ENCODE results near the gene IKZF1. TPM values are rescaled to one million over a fixed set of nuclear protein-coding genes. Genes with fewer than 3 reads are reported as not detected.

Gene IKZF1
- total RNA-seq, 1 experiment from 2014 or later: 0.57 TPM

- ChIA-PET CTCF (interaction anchor here (1.7 kb wide), 1 partner anchor 11 kb away, joined by 5 read pairs; no protein-coding TSS in a partner anchor), RAD21 (ENCODE audit: low non-redundant PET in 1 of 2, low total read pairs in 2 of 2, uncharacterized antibody in 2 of 2, unreplicated experiment in 2 of 2) (no interaction called here)
- no TSS peak for BruUV-seq (replicated peaks)
Observed at GRCh38 chr7:50428911-50429310, 124.4 kb downstream of the IKZF1 start.

More at GRCh38 chr7:50428911-50429310, 124.4 kb downstream of the IKZF1 start:
- Histone ChIP-seq H2AFZ (ENCODE audit: low read depth, low read length, poor library complexity, severe bottlenecking) (no peak overlapping the region), H3K9me3 (ENCODE audit: control insufficient read depth in 1 of 2, insufficient read depth in 1 of 2, low read depth in 1 of 2, low read length in 2 of 2) (no peaks in the 10 kb centered on the region), H3K9me2 (ENCODE audit: insufficient read depth) (no peaks in the 10 kb centered on the region), H3K4me3 (replicated peaks in 1 of 2; ENCODE audit: low read depth in 1 of 2, low read length in 2 of 2) (no peak overlapping the region), H3K4me2 (ENCODE audit: low read length) (no peak overlapping the region), H3K36me3 (ENCODE audit: control insufficient read depth in 1 of 2, insufficient read depth in 2 of 2, low read length in 2 of 2) (no peaks in the 10 kb centered on the region), H3K27ac (ENCODE audit: low read depth, low read length) (no peak overlapping the region), H3K27me3 (ENCODE audit: insufficient read depth, low read length) (no peaks in the 10 kb centered on the region), H3K79me2 (ENCODE audit: insufficient read depth, low read length) (no peaks in the 10 kb centered on the region), H3K4me1 (ENCODE audit: control insufficient read depth in 1 of 2, insufficient read depth in 2 of 2, low read length in 2 of 2) (no peaks in the 10 kb centered on the region), H3K9ac (ENCODE audit: low read length) (no peak overlapping the region), H4K20me1 (ENCODE audit: insufficient read depth) (no peaks in the 10 kb centered on the region)
- no peak for ATAC-seq
- POLR2A ChIA-PET: no interaction called here
- intact Hi-C loops (cut with micrococcal nuclease): no loop called here
- TF ChIP-seq REST (IDR thresholded peaks at IDR 0.05; ENCODE audit: low read depth) (no peak), ELF1 (IDR thresholded peaks at IDR 0.05; ENCODE audit: borderline replicate concordance, low read depth) (no peak), SRF (IDR thresholded peaks at IDR 0.05; ENCODE audit: low read depth) (no peak), MAX (IDR thresholded peaks at IDR 0.05) (no peak), JUND (IDR thresholded peaks at IDR 0.05) (no peak), ATF3 (IDR thresholded peaks at IDR 0.05) (no peak), POLR2A (IDR thresholded peaks at IDR 0.05; ENCODE audit: borderline replicate concordance, extremely low read depth, insufficient read depth, insufficient read length) (no peak), POLR2AphosphoS5 (IDR thresholded peaks at IDR 0.05; ENCODE audit: low read depth, low read length) (no peak), SP1 (IDR thresholded peaks at IDR 0.05; ENCODE audit: low read depth) (no peak)
- DNase-seq (ENCODE audit: low read depth, low spot score): no peak
